T-helper 1 cell (primary cell): ENCODE measurements around the gene CAMK2N1.

Experiments used
- DNase-seq, 5 donors: peaks; one replicate each; pipeline ENCODE4 v3.0.0-alpha.2; 2012 to 2020

Gene CAMK2N1

DNA sequence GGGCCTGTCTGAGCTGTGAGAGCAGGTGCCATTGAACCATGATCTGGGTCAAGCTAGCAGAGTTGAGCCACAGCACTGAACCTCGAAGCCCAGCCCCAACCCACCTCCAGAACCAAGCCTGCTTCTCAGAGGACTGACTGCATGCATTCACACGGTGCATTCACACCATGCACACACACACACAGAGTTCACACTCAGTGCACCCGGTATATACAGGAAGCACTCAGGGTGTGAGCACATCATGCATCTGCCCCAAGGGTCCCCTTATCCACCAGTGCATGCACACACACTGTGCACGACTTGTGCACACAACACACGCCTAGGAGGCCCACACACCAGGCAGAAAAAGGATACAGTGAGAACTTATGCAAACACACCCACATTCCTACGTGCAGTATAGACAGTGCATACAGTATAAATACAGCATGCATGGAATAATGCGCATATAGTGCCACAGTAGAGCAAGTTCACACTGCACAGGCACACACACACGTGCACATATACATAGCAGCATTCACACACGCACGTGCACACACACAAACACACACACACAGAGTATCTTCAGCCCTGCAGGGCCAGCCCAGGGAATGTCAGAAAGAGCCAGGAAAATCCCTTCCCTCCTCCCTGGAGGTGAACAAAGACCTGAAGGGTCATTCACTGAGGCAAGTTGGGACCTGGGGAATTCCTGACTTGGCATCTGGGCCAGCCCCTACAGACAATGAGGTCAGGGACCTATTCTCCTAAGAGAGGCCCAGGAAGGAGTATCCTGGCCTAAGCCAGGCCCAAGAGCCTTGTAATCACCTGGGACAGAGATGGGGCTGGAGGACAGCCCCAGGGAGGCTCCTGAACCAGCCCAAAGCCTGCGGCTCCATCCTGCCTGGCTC lies 42.1 kb downstream of the CAMK2N1 start:
- DNase-seq: no peak

DNA sequence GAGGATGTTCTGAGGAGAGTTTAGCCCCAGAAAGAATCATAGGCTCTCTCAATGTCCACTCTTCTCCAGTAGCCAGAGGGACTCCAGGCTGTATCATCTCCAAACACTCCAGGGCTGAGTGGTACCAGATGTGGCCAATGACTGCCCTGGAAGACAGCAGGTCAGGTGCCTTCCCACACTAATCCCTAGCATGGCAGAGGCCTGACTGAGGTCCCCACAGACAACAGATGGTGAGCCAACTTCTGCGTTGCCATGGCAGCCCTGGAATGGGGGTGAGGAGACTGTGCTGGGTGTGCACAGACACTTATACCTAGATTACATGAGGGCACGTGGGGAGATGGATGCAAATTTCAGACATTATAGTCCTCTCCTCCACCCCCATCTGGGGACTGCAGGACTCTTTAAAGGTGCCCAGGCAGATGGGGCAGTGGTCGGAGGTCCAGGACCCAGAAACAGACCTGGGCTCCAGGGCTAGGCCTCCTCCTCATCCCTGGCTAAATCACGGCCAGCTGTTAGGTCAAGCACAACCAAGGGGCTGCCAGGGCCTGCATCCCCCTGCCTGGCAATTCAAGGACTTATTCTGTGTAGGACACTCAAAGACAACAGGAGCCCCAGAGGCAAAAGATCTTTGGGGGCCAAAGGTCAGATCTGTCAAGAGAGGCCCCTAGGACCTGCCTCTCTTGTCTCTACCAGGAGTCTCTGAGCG lies 42.9 kb downstream of the CAMK2N1 start:
- no peak for DNase-seq

DNA sequence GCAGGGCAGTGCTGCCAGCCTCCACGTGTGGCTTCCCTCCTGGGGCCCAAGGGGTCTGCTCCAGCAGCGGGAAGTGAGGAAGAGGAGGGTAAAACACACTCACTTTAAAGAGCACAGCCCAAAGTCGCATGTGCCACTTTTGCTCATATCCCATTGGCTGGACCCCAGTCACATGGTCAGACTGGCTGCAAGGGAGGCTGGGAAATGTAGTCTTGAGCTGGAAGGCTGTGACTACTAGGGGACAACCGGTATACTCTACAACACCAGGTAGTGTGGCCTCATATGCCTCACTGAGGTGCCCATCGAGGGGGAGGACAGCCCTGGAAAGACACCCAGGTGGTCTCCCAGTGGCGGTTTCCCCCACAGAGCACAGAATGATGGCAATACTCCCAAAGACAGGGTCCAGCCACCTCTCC lies 45.2 kb downstream of the CAMK2N1 start:
- peak in 3 of 5 donors; percentile 17 to 25 (median 18) for DNase-seq

DNA sequence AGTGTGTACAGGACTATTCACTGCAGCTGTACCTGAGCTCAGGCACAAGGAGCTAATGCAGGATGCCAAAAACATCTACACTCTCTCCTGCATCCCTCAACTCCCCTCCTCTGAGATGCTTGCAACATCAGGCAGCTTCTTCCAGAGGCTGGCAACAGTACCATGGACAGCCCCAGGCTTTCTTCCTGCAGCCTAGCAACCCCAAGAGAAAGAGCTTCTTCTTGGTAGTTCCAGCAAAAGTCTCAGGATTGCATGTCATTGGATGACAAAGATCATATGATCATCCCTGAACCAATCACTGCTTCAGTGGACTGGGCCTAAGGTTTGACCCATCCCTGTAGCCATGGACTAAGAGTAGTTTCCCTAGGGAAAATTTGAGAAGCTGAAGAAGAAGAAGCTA lies 46.7 kb downstream of the CAMK2N1 start:
- DNase-seq: no peak

DNA sequence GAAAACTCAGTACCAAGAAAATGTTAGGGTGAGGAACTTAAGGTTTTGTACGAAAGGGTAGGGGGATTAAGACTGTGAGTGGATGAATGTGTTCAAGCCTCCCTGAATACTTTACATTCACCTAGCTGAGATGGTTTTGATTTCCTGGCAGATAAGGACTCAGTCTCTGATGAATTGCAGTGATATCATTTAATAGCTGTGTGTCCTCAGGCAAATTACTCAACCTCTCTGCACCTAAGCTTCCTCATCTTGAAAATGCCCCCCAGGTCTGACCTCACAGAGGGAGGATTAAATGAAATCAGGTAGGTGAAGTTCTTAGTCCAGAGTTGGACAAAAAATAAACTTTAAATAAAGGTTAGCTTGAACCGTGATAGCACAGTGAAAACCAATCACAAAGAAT lies 48.4 kb downstream of the CAMK2N1 start:
- DNase-seq: no peak

DNA sequence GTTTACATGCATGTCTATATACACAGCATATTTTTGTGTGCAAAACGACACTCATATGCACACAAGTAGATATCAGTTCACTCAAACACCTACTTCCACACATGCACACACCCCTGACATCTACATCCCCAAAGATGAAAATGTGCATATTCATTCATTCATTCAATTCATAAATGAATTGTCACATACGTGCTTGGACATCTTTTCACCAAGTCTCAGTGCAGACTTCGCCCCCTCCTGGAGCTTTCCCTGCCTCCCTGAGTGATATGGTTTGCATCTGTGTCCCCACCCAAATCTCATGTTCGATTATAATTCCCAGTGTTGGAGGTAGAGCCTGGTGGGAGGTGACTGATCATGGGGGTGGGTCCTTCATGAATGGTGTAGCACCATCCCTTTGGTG lies 53.1 kb downstream of the CAMK2N1 start:
- DNase-seq: no peak
